Measurements from ENCODE around the gene PRMT9.

PRMT9 gene

GRCh38 chr4:147683188-147683591 lies 773 bp downstream of the PRMT9 start:
- TF ChIP-seq TRIM28 (IDR thresholded peaks at IDR 0.05; ENCODE audit: borderline replicate concordance, low read length) (no peak), ZNF843 (tag by site-specific recombination; IDR thresholded peaks at IDR 0.05) (no peak), ZNF155 (tag by site-specific recombination; IDR thresholded peaks at IDR 0.05) (no peak), ZBTB20 (tag by site-specific recombination; IDR thresholded peaks at IDR 0.05) (no peak), ZNF629 (tag by site-specific recombination; IDR thresholded peaks at IDR 0.05) (no peak), ZNF658 (tag by site-specific recombination; IDR thresholded peaks at IDR 0.05) (no peak), ZNF664 (tag by site-specific recombination; IDR thresholded peaks at IDR 0.05) (peak; percentile 94), ZNF514 (tag by site-specific recombination; IDR thresholded peaks at IDR 0.05) (no peak), ZNF596 (tag by site-specific recombination; IDR thresholded peaks at IDR 0.05) (no peak)
- TF ChIP-seq, protein P1, sequence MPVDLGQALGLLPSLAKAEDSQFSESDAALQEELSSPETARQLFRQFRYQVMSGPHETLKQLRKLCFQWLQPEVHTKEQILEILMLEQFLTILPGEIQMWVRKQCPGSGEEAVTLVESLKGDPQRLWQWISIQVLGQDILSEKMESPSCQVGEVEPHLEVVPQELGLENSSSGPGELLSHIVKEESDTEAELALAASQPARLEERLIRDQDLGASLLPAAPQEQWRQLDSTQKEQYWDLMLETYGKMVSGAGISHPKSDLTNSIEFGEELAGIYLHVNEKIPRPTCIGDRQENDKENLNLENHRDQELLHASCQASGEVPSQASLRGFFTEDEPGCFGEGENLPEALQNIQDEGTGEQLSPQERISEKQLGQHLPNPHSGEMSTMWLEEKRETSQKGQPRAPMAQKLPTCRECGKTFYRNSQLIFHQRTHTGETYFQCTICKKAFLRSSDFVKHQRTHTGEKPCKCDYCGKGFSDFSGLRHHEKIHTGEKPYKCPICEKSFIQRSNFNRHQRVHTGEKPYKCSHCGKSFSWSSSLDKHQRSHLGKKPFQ (tag by site-specific recombination; IDR thresholded peaks at IDR 0.05) = peak; percentile 86
- TF ChIP-seq, protein P2, sequence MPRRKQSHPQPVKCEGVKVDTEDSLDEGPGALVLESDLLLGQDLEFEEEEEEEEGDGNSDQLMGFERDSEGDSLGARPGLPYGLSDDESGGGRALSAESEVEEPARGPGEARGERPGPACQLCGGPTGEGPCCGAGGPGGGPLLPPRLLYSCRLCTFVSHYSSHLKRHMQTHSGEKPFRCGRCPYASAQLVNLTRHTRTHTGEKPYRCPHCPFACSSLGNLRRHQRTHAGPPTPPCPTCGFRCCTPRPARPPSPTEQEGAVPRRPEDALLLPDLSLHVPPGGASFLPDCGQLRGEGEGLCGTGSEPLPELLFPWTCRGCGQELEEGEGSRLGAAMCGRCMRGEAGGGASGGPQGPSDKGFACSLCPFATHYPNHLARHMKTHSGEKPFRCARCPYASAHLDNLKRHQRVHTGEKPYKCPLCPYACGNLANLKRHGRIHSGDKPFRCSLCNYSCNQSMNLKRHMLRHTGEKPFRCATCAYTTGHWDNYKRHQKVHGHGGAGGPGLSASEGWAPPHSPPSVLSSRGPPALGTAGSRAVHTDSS (tag by site-specific recombination; IDR thresholded peaks at IDR 0.05) = no peak
- Histone ChIP-seq H3K36me3 (ENCODE audit: control insufficient read depth in 2 of 2, insufficient read depth in 1 of 2, low read length in 2 of 2) (peaks cover 0 to 18% of the 10 kb centered on the region in 2 experiments; a peak in 1 of 3 replicates), H3K27ac (ENCODE audit: extremely low read depth, low read depth, low read length) (peak overlapping the region; percentile 76; the same call in 1 of the 2 replicates), H3K9me3 (ENCODE audit: control insufficient read depth, insufficient read depth, low read depth, low read length) (no peaks in the 10 kb centered on the region), H3K4me3 (ENCODE audit: low read depth, low read length) (peak overlapping the region; percentile 84), H3K4me1 (ENCODE audit: control insufficient read depth, insufficient read depth, low read length) (no peaks in the 10 kb centered on the region)
- CTCF ChIA-PET = interaction anchor here (0.6 to 1.6 kb wide), 2 partner anchors 12 to 184 kb away, joined by 5 read pairs; no protein-coding TSS in a partner anchor
- POLR2A ChIA-PET = interaction anchor here (0.7 to 2.5 kb wide), 9 partner anchors 8 to 759 kb away, joined by 3 to 19 read pairs (median 4); partner anchors contain the start of genes NR3C2 and TMEM184C

- H3K9me3 ChIP-seq (ENCODE audit: control insufficient read depth, insufficient read depth, low read depth, low read length) = no peaks in the 10 kb centered on the region
- POLR2A ChIA-PET = interaction anchor here (0.7 to 2.5 kb wide), 3 partner anchors 43 to 760 kb away, joined by 3 to 19 read pairs (median 4); partner anchors contain the start of genes NR3C2 and TMEM184C
- H3K4me3 ChIP-seq (ENCODE audit: low read depth, low read length) = peak overlapping the region; percentile 84
- CTCF ChIA-PET = interaction anchor here (1.6 kb wide), 1 partner anchor 184 kb away, joined by 5 read pairs; no protein-coding TSS in a partner anchor
- H3K4me1 ChIP-seq (ENCODE audit: control insufficient read depth, insufficient read depth, low read length) = no peaks in the 10 kb centered on the region
- peaks cover 0 to 22% of the 10 kb centered on the region in 2 experiments; a peak in 1 of 3 replicates for H3K36me3 ChIP-seq (ENCODE audit: control insufficient read depth in 2 of 2, insufficient read depth in 1 of 2, low read length in 2 of 2)
- TF ChIP-seq ZNF610 (tag by site-specific recombination; IDR thresholded peaks at IDR 0.05; ENCODE audit: borderline replicate concordance) = no peak
- TF ChIP-seq AEBP2 (tag by site-specific recombination; IDR thresholded peaks at IDR 0.05; ENCODE audit: borderline replicate concordance) = no peak
- TF ChIP-seq ZNF529 (tag by site-specific recombination; IDR thresholded peaks at IDR 0.05; ENCODE audit: insufficient replicate concordance) = no peak
- TF ChIP-seq ZNF843 (tag by site-specific recombination; IDR thresholded peaks at IDR 0.05) = no peak
- no peak for TF ChIP-seq ZNF624 (tag by site-specific recombination; IDR thresholded peaks at IDR 0.05)
- TF ChIP-seq SALL2 (tag by site-specific recombination; IDR thresholded peaks at IDR 0.05; ENCODE audit: borderline replicate concordance) = no peak
- no peak for TF ChIP-seq ZFP41 (tag by site-specific recombination; IDR thresholded peaks at IDR 0.05; ENCODE audit: borderline replicate concordance)
- TF ChIP-seq, protein P3, sequence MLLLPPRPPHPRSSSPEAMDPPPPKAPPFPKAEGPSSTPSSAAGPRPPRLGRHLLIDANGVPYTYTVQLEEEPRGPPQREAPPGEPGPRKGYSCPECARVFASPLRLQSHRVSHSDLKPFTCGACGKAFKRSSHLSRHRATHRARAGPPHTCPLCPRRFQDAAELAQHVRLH (tag by site-specific recombination; IDR thresholded peaks at IDR 0.05) = no peak
- TF ChIP-seq ZNF37A (tag by site-specific recombination; IDR thresholded peaks at IDR 0.05) = no peak
- TF ChIP-seq ZFP69B (tag by site-specific recombination; IDR thresholded peaks at IDR 0.05) = no peak
- no peak overlapping the region for H3K27ac ChIP-seq (ENCODE audit: extremely low read depth, low read depth, low read length)
Observed at GRCh38 chr4:147682755-147683154, 1.2 kb downstream of the PRMT9 start.
